Spleen (tissue), 7 donors: Measurements from ENCODE around the gene SIK1.
"Not testable (repeated sequence)": the region's sequence is repeated elsewhere in the genome, so short reads cannot be mapped to it uniquely, and the experiment has no call there.

Source experiments
- POLR2AphosphoS5 ChIP-seq, 3 donors: sonication (generic); formaldehyde crosslinking; IDR thresholded peaks; one replicate each; pipeline ENCODE4 v1.5.1; 2017; ENCODE audit warnings: antibody characterized with exemption in 3 of 3
- TF ChIP-seq, protein P1 (sequence below), 11 experiments: fragments of 200-600 bp in 7 of 11; fragments of 450-650 bp in 4 of 11; sonication (generic) in 4 of 11; IDR thresholded peaks in 8 of 11; conservative IDR thresholded peaks in 3 of 11; 1 replicate in 7 of 11; 2 replicates in 4 of 11; pipeline versions ENCODE4 v1.4.0 to v1.8.0; 2016 to 2021; ENCODE audit warnings: antibody characterized with exemption in 11 of 11, inconsistent platforms in 4 of 11, mild to moderate bottlenecking in 1 of 11
- donor health status: DM: no; HTN: no; CAD: no; lungs with moderate emphysema.
- donor health status: DM: no; HTN: no; CAD: no.
- donor health status: DM: no; HTN: no; CAD: no.

DNA sequence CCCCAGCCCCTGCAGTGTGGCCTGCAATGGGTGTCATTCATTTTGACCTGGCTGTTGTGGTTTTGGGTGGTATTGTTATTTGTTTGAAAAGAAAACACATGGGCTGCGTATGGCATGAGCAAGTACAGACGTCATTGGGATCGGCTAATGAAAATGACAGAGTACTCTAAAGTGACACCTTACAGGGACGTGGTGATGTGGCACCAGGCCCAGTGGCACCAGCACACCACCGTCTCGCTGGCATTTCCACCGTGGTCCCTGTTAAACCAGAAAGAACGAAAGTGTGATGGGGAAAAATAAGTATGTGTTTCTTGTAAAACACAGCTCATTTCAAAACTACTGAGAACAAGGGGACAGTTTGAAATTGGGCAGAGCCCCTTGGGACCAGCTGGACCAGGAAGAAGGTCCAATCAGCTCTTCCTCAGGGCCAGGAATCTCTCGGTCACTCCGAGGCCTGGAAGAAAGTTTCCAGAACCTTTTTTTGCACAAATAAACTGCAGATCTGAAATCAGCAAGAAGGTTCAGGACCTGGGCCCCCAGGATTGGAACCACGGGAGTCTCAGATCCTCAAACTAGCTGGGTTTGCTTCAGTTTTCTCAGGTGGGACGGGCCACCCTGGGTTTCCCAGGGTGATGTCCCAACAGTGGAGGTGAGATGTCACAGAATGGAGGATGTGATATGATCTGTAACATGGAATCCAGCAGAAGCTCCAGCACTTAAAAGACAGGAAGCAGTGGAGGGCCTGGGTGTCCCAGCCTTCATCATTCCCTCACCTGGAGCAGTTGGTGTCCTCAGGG, 6.6 kb upstream of the SIK1 start:
- TF ChIP-seq, protein P1, sequence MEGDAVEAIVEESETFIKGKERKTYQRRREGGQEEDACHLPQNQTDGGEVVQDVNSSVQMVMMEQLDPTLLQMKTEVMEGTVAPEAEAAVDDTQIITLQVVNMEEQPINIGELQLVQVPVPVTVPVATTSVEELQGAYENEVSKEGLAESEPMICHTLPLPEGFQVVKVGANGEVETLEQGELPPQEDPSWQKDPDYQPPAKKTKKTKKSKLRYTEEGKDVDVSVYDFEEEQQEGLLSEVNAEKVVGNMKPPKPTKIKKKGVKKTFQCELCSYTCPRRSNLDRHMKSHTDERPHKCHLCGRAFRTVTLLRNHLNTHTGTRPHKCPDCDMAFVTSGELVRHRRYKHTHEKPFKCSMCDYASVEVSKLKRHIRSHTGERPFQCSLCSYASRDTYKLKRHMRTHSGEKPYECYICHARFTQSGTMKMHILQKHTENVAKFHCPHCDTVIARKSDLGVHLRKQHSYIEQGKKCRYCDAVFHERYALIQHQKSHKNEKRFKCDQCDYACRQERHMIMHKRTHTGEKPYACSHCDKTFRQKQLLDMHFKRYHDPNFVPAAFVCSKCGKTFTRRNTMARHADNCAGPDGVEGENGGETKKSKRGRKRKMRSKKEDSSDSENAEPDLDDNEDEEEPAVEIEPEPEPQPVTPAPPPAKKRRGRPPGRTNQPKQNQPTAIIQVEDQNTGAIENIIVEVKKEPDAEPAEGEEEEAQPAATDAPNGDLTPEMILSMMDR (IDR thresholded peaks at IDR 0.05 in 8 of 11, conservative IDR thresholded peaks at IDR 0.05 in 3 of 11), result not testable (repeated sequence)
- TF ChIP-seq POLR2AphosphoS5 (IDR thresholded peaks at IDR 0.05), result not testable (repeated sequence)
